Osteocyte (in vitro differentiated cells): ENCODE results near the gene ANKRD34C. TPM values are rescaled to one million over a fixed set of nuclear protein-coding genes. Genes with fewer than 3 reads are reported as not detected.

Experiments
- DNase-seq: peaks from one replicate; pipeline ENCODE4 v3.0.0; 2021; ENCODE audit warnings: mixed read lengths; ENCODE audit not compliant: unreplicated experiment; ENCODE audit errors: extremely low spot score
- H3K27ac Mint-ChIP-seq: one replicate; pipeline ENCODE4 v1.8.0; 2021; ENCODE audit warnings: mild to moderate bottlenecking, mixed read lengths; ENCODE audit not compliant: unreplicated experiment
- H3K27me3 Mint-ChIP-seq: one replicate; pipeline ENCODE4 v1.8.0; 2021; ENCODE audit warnings: mixed read lengths; ENCODE audit not compliant: unreplicated experiment
- H3K36me3 Mint-ChIP-seq: one replicate; pipeline ENCODE4 v1.8.0; 2021; ENCODE audit warnings: mixed read lengths; ENCODE audit not compliant: unreplicated experiment
- H3K4me1 Mint-ChIP-seq: one replicate; pipeline ENCODE4 v1.8.0; 2021; ENCODE audit warnings: mixed read lengths; ENCODE audit not compliant: unreplicated experiment
- H3K4me3 Mint-ChIP-seq: one replicate; pipeline ENCODE4 v1.8.0; 2021; ENCODE audit warnings: mild to moderate bottlenecking, moderate library complexity, mixed read lengths; ENCODE audit not compliant: unreplicated experiment
- H3K9me3 Mint-ChIP-seq: one replicate; pipeline ENCODE4 v1.8.0; 2021; ENCODE audit warnings: mixed read lengths; ENCODE audit not compliant: unreplicated experiment
- total RNA-seq: library from RNA; stranded (reverse); gene quantifications from 2 replicates; pipeline ENCODE4 v1.2.1, GENCODE V29; 2021
- TF ChIP-seq, protein P1 (sequence below): fragments of 200-600 bp; sonication (generic); IDR thresholded peaks from 2 replicates; pipeline ENCODE4 v1.5.0; 2021; ENCODE audit warnings: antibody characterized with exemption, mild to moderate bottlenecking, moderate library complexity

ANKRD34C gene
- total RNA-seq, 1 donor from 2014 or later: 0.08 TPM

- TF ChIP-seq, protein P1, sequence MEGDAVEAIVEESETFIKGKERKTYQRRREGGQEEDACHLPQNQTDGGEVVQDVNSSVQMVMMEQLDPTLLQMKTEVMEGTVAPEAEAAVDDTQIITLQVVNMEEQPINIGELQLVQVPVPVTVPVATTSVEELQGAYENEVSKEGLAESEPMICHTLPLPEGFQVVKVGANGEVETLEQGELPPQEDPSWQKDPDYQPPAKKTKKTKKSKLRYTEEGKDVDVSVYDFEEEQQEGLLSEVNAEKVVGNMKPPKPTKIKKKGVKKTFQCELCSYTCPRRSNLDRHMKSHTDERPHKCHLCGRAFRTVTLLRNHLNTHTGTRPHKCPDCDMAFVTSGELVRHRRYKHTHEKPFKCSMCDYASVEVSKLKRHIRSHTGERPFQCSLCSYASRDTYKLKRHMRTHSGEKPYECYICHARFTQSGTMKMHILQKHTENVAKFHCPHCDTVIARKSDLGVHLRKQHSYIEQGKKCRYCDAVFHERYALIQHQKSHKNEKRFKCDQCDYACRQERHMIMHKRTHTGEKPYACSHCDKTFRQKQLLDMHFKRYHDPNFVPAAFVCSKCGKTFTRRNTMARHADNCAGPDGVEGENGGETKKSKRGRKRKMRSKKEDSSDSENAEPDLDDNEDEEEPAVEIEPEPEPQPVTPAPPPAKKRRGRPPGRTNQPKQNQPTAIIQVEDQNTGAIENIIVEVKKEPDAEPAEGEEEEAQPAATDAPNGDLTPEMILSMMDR: no peak
- Mint-ChIP-seq H3K27me3 (peaks cover 70% of the 10 kb centered on the region), H3K4me1 (no peaks in the 10 kb centered on the region), H3K36me3 (no peaks in the 10 kb centered on the region), H3K27ac (no peak overlapping the region), H3K4me3 (no peak overlapping the region), H3K9me3 (no peaks in the 10 kb centered on the region)
- DNase-seq: no peak
Measured at GRCh38 chr15:79299126-79299840, 16.8 kb downstream of the ANKRD34C start.

DNA sequence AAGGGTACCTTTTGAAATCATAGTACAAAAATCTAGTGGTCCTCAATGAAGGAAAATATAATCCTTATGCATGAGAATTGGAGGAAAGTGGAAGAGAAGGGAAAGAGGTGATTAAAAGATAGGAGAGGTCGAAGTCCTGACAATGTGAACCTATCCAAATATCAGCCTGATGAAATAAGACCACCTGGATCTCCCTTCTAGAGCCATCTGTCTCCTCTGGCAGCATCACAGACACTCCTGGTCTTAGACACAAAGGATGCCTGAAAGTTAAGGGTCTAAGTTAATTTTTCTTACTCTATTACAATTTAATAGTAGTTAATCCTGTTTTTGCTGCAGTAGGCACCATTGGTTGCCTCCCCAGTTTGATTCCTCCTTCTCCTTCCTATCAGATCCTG is 17.3 kb downstream of the ANKRD34C start:
- TF ChIP-seq, protein P1: no peak
- no peak for DNase-seq
- H3K27me3 Mint-ChIP-seq: peaks cover 75% of the 10 kb centered on the region
- no peaks in the 10 kb centered on the region for H3K9me3 Mint-ChIP-seq
- no peak overlapping the region for H3K27ac Mint-ChIP-seq
- H3K36me3 Mint-ChIP-seq: no peaks in the 10 kb centered on the region
- H3K4me3 Mint-ChIP-seq: no peak overlapping the region
- no peaks in the 10 kb centered on the region for H3K4me1 Mint-ChIP-seq

- no peak overlapping the region for H3K4me3 Mint-ChIP-seq
- H3K9me3 Mint-ChIP-seq: no peaks in the 10 kb centered on the region
- no peaks in the 10 kb centered on the region for H3K36me3 Mint-ChIP-seq
- TF ChIP-seq, protein P1: no peak
- peaks cover 63% of the 10 kb centered on the region for H3K27me3 Mint-ChIP-seq
- H3K4me1 Mint-ChIP-seq: peaks cover 10% of the 10 kb centered on the region
- no peak for DNase-seq
- no peak overlapping the region for H3K27ac Mint-ChIP-seq
Measured at GRCh38 chr15:79307251-79307650, 24.7 kb downstream of the ANKRD34C start.

GRCh38 chr15:79308874-79309273 is 26.4 kb downstream of the ANKRD34C start:
- Mint-ChIP-seq H3K4me3 (no peak overlapping the region), H3K27me3 (peaks cover 52% of the 10 kb centered on the region)

DNA sequence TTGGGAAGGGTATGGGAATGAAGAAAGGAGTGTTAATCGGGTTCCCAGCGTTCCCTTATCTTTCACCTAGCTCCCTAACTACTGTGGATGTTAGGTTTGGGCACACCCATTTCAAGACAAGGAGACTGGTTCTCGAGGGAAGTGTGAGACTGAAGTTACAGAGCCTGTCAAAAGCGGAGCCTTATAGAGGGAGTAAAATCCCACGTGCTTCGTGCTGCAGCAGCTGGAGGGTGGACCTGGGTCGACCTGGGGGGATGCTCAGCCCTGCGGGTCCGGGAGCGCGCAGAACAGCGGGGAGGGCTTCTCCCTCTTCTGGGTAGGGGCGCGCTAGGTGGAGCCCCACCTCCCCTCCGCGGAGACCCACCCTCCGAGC is 28.1 kb downstream of the ANKRD34C start:
- H3K4me1 Mint-ChIP-seq: peaks cover 24% of the 10 kb centered on the region
- no peak for DNase-seq
- TF ChIP-seq, protein P1: no peak
- H3K4me3 Mint-ChIP-seq: peak overlapping the region; percentile 78
- peaks cover 40% of the 10 kb centered on the region for H3K27me3 Mint-ChIP-seq
- no peak overlapping the region for H3K27ac Mint-ChIP-seq
- peaks cover 24% of the 10 kb centered on the region for H3K36me3 Mint-ChIP-seq
- no peaks in the 10 kb centered on the region for H3K9me3 Mint-ChIP-seq

More at GRCh38 chr15:79308874-79309273, 26.4 kb downstream of the ANKRD34C start:
- no peak for DNase-seq
- TF ChIP-seq, protein P1: no peak
- Mint-ChIP-seq H3K36me3 (peaks cover 9% of the 10 kb centered on the region), H3K27ac (no peak overlapping the region), H3K9me3 (no peaks in the 10 kb centered on the region), H3K4me1 (peaks cover 22% of the 10 kb centered on the region)
